GM12878 (cell line): ENCODE results near the gene SMCO4. TPM values are rescaled to one million over a fixed set of nuclear protein-coding genes. Genes with fewer than 3 reads are reported as not detected.

Experiments used
- ATAC-seq: fragments of 200-7000 bp; cut with Tn5 transposase; 3 replicates; pipeline ENCODE4 v1.9.1; 2020; ENCODE audit warnings: mild to moderate bottlenecking, moderate library complexity
- BruUV-seq: library from RNA; stranded (reverse); fragments of 400-500 nt; replicated peaks from 2 replicates; lab custom pipeline; 2021; lab: Mats Ljungman, UMichigan
- CTCF ChIA-PET: fragments of 300-600 bp; sonication (Branson Sonifier 250); formaldehyde crosslinking; extraction: SDS; loops from one replicate; lab custom pipeline; 2021; ENCODE audit warnings: inconsistent platforms; lab: Yijun Ruan, JAX
- POLR2A ChIA-PET: fragments of 350-600 bp; formaldehyde crosslinking; extraction: SDS; loops from one replicate; lab custom pipeline; 2021; ENCODE audit warnings: inconsistent platforms; lab: Charles Lee
- RAD21 ChIA-PET: fragments of 300-600 bp; sonication (Branson Sonifier 250); formaldehyde crosslinking; loops from one replicate; lab custom pipeline; 2023; ENCODE audit warnings: antibody characterized with exemption; ENCODE audit not compliant: unreplicated experiment; lab: Charles Lee
- SMC1A ChIA-PET: fragments of 300-600 bp; sonication (Branson Sonifier 250); formaldehyde crosslinking; loops from one replicate; lab custom pipeline; 2023; ENCODE audit not compliant: unreplicated experiment, uncharacterized antibody; lab: Charles Lee
- DNase-seq: peaks from one replicate; pipeline ENCODE4 v3.0.0-alpha.2; 2011; ENCODE audit warnings: low read depth, low spot score
- FAIRE-seq: peaks from 3 replicates; lab custom pipeline; 2011; peaks lifted over from hg19 to GRCh38; lab: Jason Lieb, UNC
- H2AFZ ChIP-seq: 2 replicates; pipeline ENCODE4 v1.6.0; 2011; ENCODE audit warnings: low read depth, low read length, control low read depth; ENCODE audit not compliant: control insufficient read depth
- H3K27ac ChIP-seq: 2 replicates; pipeline ENCODE4 v1.5.1; 2011; ENCODE audit warnings: control low read depth; ENCODE audit not compliant: control insufficient read depth, insufficient read depth
- H3K27me3 ChIP-seq, 2 experiments: replicated peaks in 1 of 2; 2 replicates each; pipeline versions ENCODE4 v1.6.0 to v1.6.1; 2011; ENCODE audit warnings: low read length in 1 of 2; ENCODE audit not compliant: control insufficient read depth in 2 of 2, insufficient read depth in 2 of 2
- H3K36me3 ChIP-seq, 2 experiments: 2 replicates each; pipeline ENCODE4 v1.5.1; 2011; ENCODE audit warnings: low read length in 1 of 2; ENCODE audit not compliant: control insufficient read depth in 2 of 2, insufficient read depth in 2 of 2
- H3K4me1 ChIP-seq: 2 replicates; pipeline ENCODE4 v1.6.1; 2011; ENCODE audit warnings: mild to moderate bottlenecking, low read length, moderate library complexity, mixed read lengths; ENCODE audit not compliant: control insufficient read depth, insufficient read depth
- H3K4me2 ChIP-seq: 2 replicates; pipeline ENCODE4 v1.6.0; 2011; ENCODE audit warnings: control low read depth; ENCODE audit not compliant: control insufficient read depth, insufficient read depth
- H3K4me3 ChIP-seq: fragments of 200-600 bp; sonication (generic); 2 replicates; pipeline ENCODE4 v1.5.1; 2016
- H3K79me2 ChIP-seq: 2 replicates; pipeline ENCODE4 v1.6.0; 2011; ENCODE audit warnings: low read length; ENCODE audit not compliant: control insufficient read depth, insufficient read depth
- H3K9ac ChIP-seq: 2 replicates; pipeline ENCODE4 v1.8.0; 2011; ENCODE audit warnings: low read length, control low read depth, mixed read lengths; ENCODE audit not compliant: control insufficient read depth, insufficient read depth
- H3K9me3 ChIP-seq: replicated peaks from 3 replicates; pipeline ENCODE4 v1.5.1; 2011; ENCODE audit warnings: mild to moderate bottlenecking, low read length; ENCODE audit not compliant: control insufficient read depth, insufficient read depth
- H4K20me1 ChIP-seq: 2 replicates; pipeline ENCODE4 v1.6.0; 2011; ENCODE audit not compliant: control insufficient read depth, insufficient read depth
- BHLHE40 ChIP-seq, 2 experiments: fragments of 450-650 bp in 1 of 2; IDR thresholded peaks; 2 replicates each; pipeline ENCODE4 v1.6.1; 2011 to 2017; ENCODE audit warnings: low read depth in 2 of 2, borderline replicate concordance in 1 of 2, improper control_type of control experiment in 1 of 2, low read length in 1 of 2, mild to moderate bottlenecking in 1 of 2
- ELK1 ChIP-seq: IDR thresholded peaks from 2 replicates; pipeline ENCODE4 v1.6.1; 2012; ENCODE audit warnings: low read depth, low read length, improper control_type of control experiment
- HDAC6 ChIP-seq: fragments of 200-600 bp; sonication (generic); IDR thresholded peaks from one replicate; pipeline ENCODE4 v1.8.0; 2017; ENCODE audit warnings: antibody characterized with exemption; ENCODE audit not compliant: unreplicated experiment
- IKZF1 ChIP-seq: fragments of 450-650 bp; conservative IDR thresholded peaks from 2 replicates; pipeline ENCODE4 v1.6.1; 2017; ENCODE audit warnings: antibody characterized with exemption, mild to moderate bottlenecking
- JUND ChIP-seq: IDR thresholded peaks from 2 replicates; pipeline ENCODE4 v1.6.1; 2012; ENCODE audit warnings: low read depth, mild to moderate bottlenecking, low read length, improper control_type of control experiment, moderate library complexity
- KAT2A ChIP-seq: conservative IDR thresholded peaks from 2 replicates; pipeline ENCODE4 v1.6.1; 2011; ENCODE audit warnings: low read depth, low read length; ENCODE audit not compliant: control insufficient read depth
- MEF2A ChIP-seq: IDR thresholded peaks from 2 replicates; pipeline ENCODE4 v1.6.1; 2011; ENCODE audit warnings: low read depth, mild to moderate bottlenecking, low read length, moderate library complexity; ENCODE audit not compliant: insufficient read depth
- MYB ChIP-seq: fragments of 150-350 bp; IDR thresholded peaks from 2 replicates; pipeline ENCODE4 v1.6.1; 2014; ENCODE audit warnings: mild to moderate bottlenecking, low read depth, low read length, borderline replicate concordance
- PAX8 ChIP-seq: fragments of 450-650 bp; IDR thresholded peaks from 2 replicates; pipeline ENCODE4 v1.6.1; 2017; ENCODE audit warnings: mild to moderate bottlenecking, moderate library complexity
- SMARCA5 ChIP-seq: fragments of 450-650 bp; IDR thresholded peaks from 2 replicates; pipeline ENCODE4 v1.6.1; 2017; ENCODE audit warnings: mild to moderate bottlenecking
- SREBF1 ChIP-seq: IDR thresholded peaks from 2 replicates; pipeline ENCODE4 v1.6.1; 2012; ENCODE audit warnings: mild to moderate bottlenecking, low read length
- TARDBP ChIP-seq: IDR thresholded peaks from 2 replicates; pipeline ENCODE4 v1.6.1; 2016; ENCODE audit warnings: borderline replicate concordance
- TCF7 ChIP-seq: IDR thresholded peaks from 2 replicates; pipeline ENCODE4 v1.6.1; 2014; ENCODE audit warnings: antibody characterized with exemption, borderline replicate concordance
- ZBTB40 ChIP-seq: fragments of 450-650 bp; IDR thresholded peaks from 2 replicates; pipeline ENCODE4 v1.6.1; 2016; ENCODE audit warnings: mild to moderate bottlenecking, moderate library complexity, borderline replicate concordance
- ZNF217 ChIP-seq: fragments of 450-650 bp; IDR thresholded peaks from 2 replicates; pipeline ENCODE4 v1.6.1; 2017; ENCODE audit warnings: antibody characterized with exemption, mild to moderate bottlenecking
- ZNF24 ChIP-seq: fragments of 450-650 bp; IDR thresholded peaks from 2 replicates; pipeline ENCODE4 v1.6.1; 2017; ENCODE audit warnings: antibody characterized with exemption, mild to moderate bottlenecking
- ZNF622 ChIP-seq: fragments of 450-650 bp; IDR thresholded peaks from 2 replicates; pipeline ENCODE4 v1.6.1; 2017; ENCODE audit warnings: mild to moderate bottlenecking, inconsistent platforms
- WGBS: methylation state at CpG from one replicate; pipeline ENCODE4 v1.1.6; 2016; ENCODE audit warnings: low lambda C conversion rate; ENCODE audit not compliant: insufficient replicate concordance, insufficient coverage; ENCODE audit errors: missing lambda C conversion rate; 5-methylcytosine and 5-hydroxymethylcytosine counted together
- in situ Hi-C: fragments of 300-500 bp; cut with MboI; formaldehyde crosslinking; loops from 9 replicates; pipeline ENCODE4 v1.14.3; 2018; ENCODE audit warnings: mixed read lengths
- intact Hi-C: fragments of 100-400 bp; cut with micrococcal nuclease; formaldehyde crosslinking; loops from one replicate; pipeline ENCODE4 v1.14.2; 2022; ENCODE audit not compliant: unreplicated experiment
- polyA plus RNA-seq, 11 experiments: library from polyadenylated mRNA; depleted of rRNA in 4 of 11; unstranded in 6 of 11; stranded (reverse) in 5 of 11; fragments of >200 nt; fragmentation: Nextera tagmentation in 4 of 11; fragmentation: Illumina TruSeq in 1 of 11; extraction: Ambion mirVana in 4 of 11; extraction: Trizol in 1 of 11; gene quantifications; 1 replicate in 1 of 11; 2 replicates in 10 of 11; pipeline versions ENCODE4 v1.2.1 to v1.2.3, GENCODE V29; 2011 to 2016; ENCODE audit warnings: inconsistent platforms in 2 of 11, missing spikeins in 2 of 11, low read depth in 1 of 11
- total RNA-seq, 4 experiments: library from RNA; depleted of rRNA in 3 of 4; stranded (reverse); fragments of >200 nt in 3 of 4; fragmentation: Illumina TruSeq in 1 of 4; extraction: Trizol in 1 of 4; gene quantifications; 2 replicates each; pipeline versions ENCODE4 v1.2.1 to v1.2.3, GENCODE V29; 2013 to 2021

The SMCO4 gene
- total and polyA plus RNA-seq, 10 of the 15 experiments (the other 5 are each of a cell fraction or from before 2014, with no cell fraction given), result 3.6 to 59.9 (median 27.9) TPM

- CTCF ChIA-PET, result interaction anchor here (1.4 kb wide), 1 partner anchor 23 kb away, joined by 5 read pairs; no protein-coding TSS in a partner anchor
- Histone ChIP-seq H2AFZ (no peak overlapping the region), H3K27ac (no peak overlapping the region), H3K79me2 (peaks cover 46% of the 10 kb centered on the region), H4K20me1 (no peaks in the 10 kb centered on the region), H3K4me2 (no peak overlapping the region), H3K36me3 (no peaks in the 10 kb centered on the region), H3K9ac (no peak overlapping the region), H3K4me1 (peaks cover 50% of the 10 kb centered on the region), H3K4me3 (no peak overlapping the region), H3K9me3 (no peaks in the 10 kb centered on the region), H3K27me3 (no peaks in the 10 kb centered on the region)
- SMC1A ChIA-PET, result interaction anchor here (0.6 to 8.9 kb wide), 2 partner anchors 15 to 74 kb away, joined by 3 to 256 read pairs; no protein-coding TSS in a partner anchor
- no peak for FAIRE-seq
- ATAC-seq, result no peak
- DNase-seq, result no peak
- BruUV-seq, result no TSS peak
- POLR2A ChIA-PET, result interaction anchor here (7.2 kb wide), 1 partner anchor 10 kb away, joined by 95 read pairs; no protein-coding TSS in a partner anchor
- TF ChIP-seq PAX8, result no peak
- no peak for TF ChIP-seq TARDBP
- no peak for TF ChIP-seq SREBF1
- no peak for TF ChIP-seq ZNF217
- no peak for TF ChIP-seq BHLHE40 (IDR thresholded peaks at IDR 0.05; ENCODE audit: borderline replicate concordance in 1 of 2, low read depth in 2 of 2, low read length in 1 of 2)
- no peak for TF ChIP-seq KAT2A
- TF ChIP-seq JUND, result no peak
- TF ChIP-seq MYB, result no peak
- TF ChIP-seq ELK1, result no peak
- TF ChIP-seq HDAC6, result no peak
- TF ChIP-seq TCF7, result no peak
- TF ChIP-seq IKZF1, result no peak
- TF ChIP-seq ZNF24, result no peak
- TF ChIP-seq ZNF622, result no peak
- TF ChIP-seq MEF2A, result no peak
- no peak for TF ChIP-seq ZBTB40
- no peak for TF ChIP-seq SMARCA5
- intact Hi-C loops (no loop called here), in situ Hi-C loops (no loop called here)
- RAD21 ChIA-PET, result interaction anchor here (1.0 to 1.2 kb wide), 2 partner anchors 9 to 24 kb away, joined by 3 to 7 read pairs; no protein-coding TSS in a partner anchor
- WGBS, result 80% methylated on average over 4 of the region's 4 CpGs
These were observed 25.6 kb downstream of the SMCO4 start for GRCh38 chr11:93517611-93518010.
